Keratinocyte (primary cell): ENCODE measurements around the gene PARD3. TPM values are rescaled to one million over a fixed set of nuclear protein-coding genes. Genes with fewer than 3 reads are reported as not detected.

Source experiments
- DNase-seq: peaks from one replicate; pipeline ENCODE4 v3.0.0-alpha.2; 2011; ENCODE audit warnings: low read depth, missing footprints, low spot score
- FAIRE-seq: peaks from 2 replicates; lab custom pipeline; 2011; peaks lifted over from hg19 to GRCh38; lab: Jason Lieb, UNC
- H2AFZ ChIP-seq: 2 replicates; pipeline ENCODE4 v1.6.0; 2012; ENCODE audit warnings: low read length, control low read depth, inconsistent platforms; ENCODE audit not compliant: control insufficient read depth
- H3K27ac ChIP-seq: 2 replicates; pipeline ENCODE4 v1.5.1; 2011; ENCODE audit warnings: low read length; ENCODE audit not compliant: control insufficient read depth, insufficient read depth
- H3K27me3 ChIP-seq: 3 replicates; pipeline ENCODE4 v1.6.0; 2011; ENCODE audit warnings: low read length; ENCODE audit not compliant: control insufficient read depth, insufficient read depth; ENCODE audit errors: extremely low read depth
- H3K36me3 ChIP-seq, 2 experiments: 2 replicates in 1 of 2; 3 replicates in 1 of 2; pipeline ENCODE4 v1.5.1; 2011; ENCODE audit warnings: low read length in 2 of 2, mild to moderate bottlenecking in 1 of 2; ENCODE audit not compliant: control insufficient read depth in 2 of 2, insufficient read depth in 2 of 2; ENCODE audit errors: extremely low read depth in 1 of 2
- H3K4me1 ChIP-seq: 3 replicates; pipeline ENCODE4 v1.5.1; 2011; ENCODE audit warnings: low read length; ENCODE audit not compliant: control insufficient read depth, insufficient read depth; ENCODE audit errors: extremely low read depth
- H3K4me2 ChIP-seq: 3 replicates; pipeline ENCODE4 v1.6.0; 2011; ENCODE audit warnings: low read depth, low read length; ENCODE audit not compliant: control insufficient read depth, insufficient read depth; ENCODE audit errors: extremely low read depth
- H3K4me3 ChIP-seq, 3 experiments: fragments of 200-600 bp in 1 of 3; sonication (generic) in 1 of 3; 2 replicates in 2 of 3; 3 replicates in 1 of 3; pipeline ENCODE4 v1.5.1; 2011 to 2016; ENCODE audit warnings: low read length in 3 of 3, mild to moderate bottlenecking in 3 of 3, control low read depth in 2 of 3, inconsistent platforms in 1 of 3, low read depth in 1 of 3, mixed read lengths in 1 of 3, mixed run types in 1 of 3, moderate library complexity in 1 of 3; ENCODE audit not compliant: control insufficient read depth in 2 of 3, insufficient read depth in 2 of 3; ENCODE audit errors: extremely low read depth in 1 of 3
- H3K79me2 ChIP-seq: 2 replicates; pipeline ENCODE4 v1.6.0; 2012; ENCODE audit warnings: low read length; ENCODE audit not compliant: control insufficient read depth, insufficient read depth
- H3K9ac ChIP-seq: 3 replicates; pipeline ENCODE4 v1.6.0; 2011; ENCODE audit warnings: low read length; ENCODE audit not compliant: control insufficient read depth, insufficient read depth; ENCODE audit errors: extremely low read depth
- H3K9me1 ChIP-seq: 3 replicates; pipeline ENCODE4 v1.6.0; 2011; ENCODE audit warnings: low read length; ENCODE audit not compliant: control insufficient read depth, insufficient read depth; ENCODE audit errors: extremely low read depth
- H3K9me3 ChIP-seq: 2 replicates; pipeline ENCODE4 v1.5.1; 2012; ENCODE audit warnings: low read depth, low read length; ENCODE audit not compliant: control insufficient read depth
- H4K20me1 ChIP-seq: 3 replicates; pipeline ENCODE4 v1.6.0; 2011; ENCODE audit warnings: low read length; ENCODE audit not compliant: control insufficient read depth, insufficient read depth; ENCODE audit errors: extremely low read depth
- EZH2 ChIP-seq: IDR thresholded peaks from one replicate; pipeline ENCODE4 v1.6.1; 2012; ENCODE audit warnings: inconsistent platforms, mild to moderate bottlenecking, low read length, moderate library complexity
- dilution Hi-C: fragments of 300-500 bp; cut with MboI; formaldehyde crosslinking; loops from one replicate; pipeline ENCODE4 v1.7.0; 2020; ENCODE audit warnings: low sequenced_read_pairs; ENCODE audit not compliant: extremely low pct_ligation_motif_present
- polyA plus RNA-seq, 5 experiments: library from polyadenylated mRNA; depleted of rRNA in 3 of 5; stranded (reverse) in 3 of 5; stranded (forward) in 1 of 5; unstranded in 1 of 5; fragments of >200 nt; gene quantifications; 1 replicate in 1 of 5; 2 replicates in 3 of 5; 3 replicates in 1 of 5; pipeline versions ENCODE4 v1.2.1 to v1.2.3, GENCODE V29; 2011 to 2012; ENCODE audit warnings: missing spikeins in 2 of 5, low read depth in 1 of 5, low replicate concordance in 1 of 5
- TF ChIP-seq, protein P1 (sequence below), 3 experiments: IDR thresholded peaks in 1 of 3; conservative IDR thresholded peaks in 1 of 3; optimal IDR thresholded peaks in 1 of 3; 2 replicates in 2 of 3; 3 replicates in 1 of 3; pipeline versions ENCODE3 to v1.5.1; 2011; ENCODE audit warnings: low read length in 3 of 3, mild to moderate bottlenecking in 3 of 3, moderate library complexity in 2 of 3, control low read depth in 1 of 3, inconsistent platforms in 1 of 3; ENCODE audit not compliant: insufficient read depth in 2 of 3; ENCODE audit errors: extremely low read depth in 1 of 3

The PARD3 gene
- polyA plus RNA-seq, 1 donor (not counting 4 experiments of a cell fraction or from before 2014, with no cell fraction given), result 46.4 TPM

DNA sequence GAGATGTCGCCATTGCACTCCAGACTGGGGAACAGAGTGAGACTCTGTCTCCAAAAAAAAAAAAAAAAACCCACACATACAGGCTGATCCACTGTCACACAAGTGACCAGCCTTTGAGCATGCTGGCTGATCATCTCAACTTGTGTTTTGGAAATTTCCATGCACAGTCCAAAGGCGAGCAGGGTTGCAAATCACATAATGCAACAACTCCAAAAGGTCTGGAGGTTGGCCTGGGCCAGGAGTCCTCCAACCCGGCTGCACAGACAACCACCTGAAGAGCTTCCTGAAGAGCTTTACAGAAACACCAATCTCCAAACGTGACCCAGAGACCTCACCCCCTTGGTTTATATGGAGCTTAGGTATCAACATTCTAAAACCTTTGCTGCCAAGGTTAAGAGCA lies 16.4 kb downstream of the PARD3 start:
- dilution Hi-C loops, result no loop called here
- H3K9ac ChIP-seq, result no peak overlapping the region
- no peak overlapping the region for H2AFZ ChIP-seq
- H3K4me1 ChIP-seq, result peaks cover 16% of the 10 kb centered on the region
- H3K79me2 ChIP-seq, result peaks cover 68% of the 10 kb centered on the region
- no peaks in the 10 kb centered on the region for H3K27me3 ChIP-seq
- peaks cover 0 to 1% of the 10 kb centered on the region in 2 experiments for H3K36me3 ChIP-seq
- H4K20me1 ChIP-seq, result no peaks in the 10 kb centered on the region
- H3K9me1 ChIP-seq, result no peaks in the 10 kb centered on the region
- FAIRE-seq, result no peak
- TF ChIP-seq, protein P1, sequence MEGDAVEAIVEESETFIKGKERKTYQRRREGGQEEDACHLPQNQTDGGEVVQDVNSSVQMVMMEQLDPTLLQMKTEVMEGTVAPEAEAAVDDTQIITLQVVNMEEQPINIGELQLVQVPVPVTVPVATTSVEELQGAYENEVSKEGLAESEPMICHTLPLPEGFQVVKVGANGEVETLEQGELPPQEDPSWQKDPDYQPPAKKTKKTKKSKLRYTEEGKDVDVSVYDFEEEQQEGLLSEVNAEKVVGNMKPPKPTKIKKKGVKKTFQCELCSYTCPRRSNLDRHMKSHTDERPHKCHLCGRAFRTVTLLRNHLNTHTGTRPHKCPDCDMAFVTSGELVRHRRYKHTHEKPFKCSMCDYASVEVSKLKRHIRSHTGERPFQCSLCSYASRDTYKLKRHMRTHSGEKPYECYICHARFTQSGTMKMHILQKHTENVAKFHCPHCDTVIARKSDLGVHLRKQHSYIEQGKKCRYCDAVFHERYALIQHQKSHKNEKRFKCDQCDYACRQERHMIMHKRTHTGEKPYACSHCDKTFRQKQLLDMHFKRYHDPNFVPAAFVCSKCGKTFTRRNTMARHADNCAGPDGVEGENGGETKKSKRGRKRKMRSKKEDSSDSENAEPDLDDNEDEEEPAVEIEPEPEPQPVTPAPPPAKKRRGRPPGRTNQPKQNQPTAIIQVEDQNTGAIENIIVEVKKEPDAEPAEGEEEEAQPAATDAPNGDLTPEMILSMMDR (optimal IDR thresholded peaks at IDR 0.05 in 1 of 3, IDR thresholded peaks at IDR 0.05 in 1 of 3, conservative IDR thresholded peaks at IDR 0.05 in 1 of 3; ENCODE audit: extremely low read depth in 1 of 3, insufficient read depth in 2 of 3, low read length in 3 of 3), result no peak
- no peak for TF ChIP-seq EZH2
- no peak overlapping the region for H3K4me2 ChIP-seq
- no peak overlapping the region for H3K4me3 ChIP-seq
- H3K9me3 ChIP-seq, result no peaks in the 10 kb centered on the region
- DNase-seq, result no peak
- H3K27ac ChIP-seq, result no peak overlapping the region

DNA sequence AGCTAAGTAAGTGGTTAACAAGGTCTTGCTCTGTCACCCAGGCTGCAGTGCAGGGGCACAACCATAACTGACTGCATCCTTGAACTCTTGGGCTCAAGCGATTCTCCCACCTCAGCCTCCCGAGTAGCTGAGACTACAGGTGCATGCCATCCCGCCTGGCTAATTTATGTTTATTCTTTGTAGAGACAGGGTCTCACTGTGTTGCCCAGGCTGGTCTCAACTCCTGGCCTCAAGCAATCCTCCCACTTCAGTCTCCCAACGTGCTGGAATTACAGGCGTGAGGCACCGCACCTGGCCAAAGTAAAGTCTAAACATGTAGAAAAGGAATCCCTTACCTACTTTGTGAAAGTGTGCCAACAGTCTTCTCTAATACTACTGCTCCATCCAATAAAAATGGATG lies 17.9 kb downstream of the PARD3 start:
- no peak for DNase-seq
- H3K27me3 ChIP-seq, result no peaks in the 10 kb centered on the region
- dilution Hi-C loops, result no loop called here
- peaks cover 67% of the 10 kb centered on the region for H3K79me2 ChIP-seq
- FAIRE-seq, result no peak
- no peak for TF ChIP-seq EZH2
- TF ChIP-seq, protein P1 (optimal IDR thresholded peaks at IDR 0.05 in 1 of 3, IDR thresholded peaks at IDR 0.05 in 1 of 3, conservative IDR thresholded peaks at IDR 0.05 in 1 of 3; ENCODE audit: extremely low read depth in 1 of 3, insufficient read depth in 2 of 3, low read length in 3 of 3), result no peak
- H2AFZ ChIP-seq, result no peak overlapping the region
- no peak overlapping the region for H3K4me2 ChIP-seq
- no peaks in the 10 kb centered on the region for H3K9me1 ChIP-seq
- H3K9me3 ChIP-seq, result no peaks in the 10 kb centered on the region
- no peak overlapping the region for H3K4me3 ChIP-seq
- H3K4me1 ChIP-seq, result peaks cover 25% of the 10 kb centered on the region
- H3K27ac ChIP-seq, result no peak overlapping the region
- peaks cover 0 to 1% of the 10 kb centered on the region in 2 experiments for H3K36me3 ChIP-seq
- H4K20me1 ChIP-seq, result no peaks in the 10 kb centered on the region
- no peak overlapping the region for H3K9ac ChIP-seq
